HL-60 (cell line): ENCODE measurements around the gene SS18.

ENCODE experiments used
- POLR2AphosphoS5 ChIP-seq: IDR thresholded peaks from 2 replicates; pipeline ENCODE4 v1.6.1; 2012; ENCODE audit warnings: low read depth
- TF ChIP-seq, protein P1 (sequence below): IDR thresholded peaks from one replicate; pipeline ENCODE4 v1.5.1; 2011; ENCODE audit warnings: low read length, control low read depth, inconsistent platforms; ENCODE audit not compliant: insufficient read depth
- TF ChIP-seq, protein P2 (sequence below): IDR thresholded peaks from 2 replicates; pipeline ENCODE4 v1.6.1; 2012; ENCODE audit warnings: low read depth; ENCODE audit not compliant: insufficient replicate concordance

DNA sequence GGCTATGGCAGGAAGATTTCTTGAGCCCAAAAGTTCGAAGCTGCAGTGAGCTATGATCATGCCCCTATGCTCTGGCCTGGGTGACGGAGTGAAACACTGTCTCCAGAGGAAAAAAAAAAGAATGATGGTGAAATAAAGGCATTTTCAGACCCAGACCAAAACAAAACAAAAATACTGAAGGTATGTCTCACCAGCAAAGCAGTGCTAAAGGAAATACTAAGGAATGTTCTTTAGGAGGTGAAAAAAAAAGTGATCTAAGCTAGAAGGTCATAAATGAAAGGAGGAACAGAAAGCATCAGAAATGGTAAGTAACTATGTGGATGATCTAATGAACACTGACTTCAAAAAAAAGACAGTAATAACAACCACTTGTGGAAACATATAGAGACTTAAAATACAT lies 18.7 kb downstream of the SS18 start:
- TF ChIP-seq, protein P1, sequence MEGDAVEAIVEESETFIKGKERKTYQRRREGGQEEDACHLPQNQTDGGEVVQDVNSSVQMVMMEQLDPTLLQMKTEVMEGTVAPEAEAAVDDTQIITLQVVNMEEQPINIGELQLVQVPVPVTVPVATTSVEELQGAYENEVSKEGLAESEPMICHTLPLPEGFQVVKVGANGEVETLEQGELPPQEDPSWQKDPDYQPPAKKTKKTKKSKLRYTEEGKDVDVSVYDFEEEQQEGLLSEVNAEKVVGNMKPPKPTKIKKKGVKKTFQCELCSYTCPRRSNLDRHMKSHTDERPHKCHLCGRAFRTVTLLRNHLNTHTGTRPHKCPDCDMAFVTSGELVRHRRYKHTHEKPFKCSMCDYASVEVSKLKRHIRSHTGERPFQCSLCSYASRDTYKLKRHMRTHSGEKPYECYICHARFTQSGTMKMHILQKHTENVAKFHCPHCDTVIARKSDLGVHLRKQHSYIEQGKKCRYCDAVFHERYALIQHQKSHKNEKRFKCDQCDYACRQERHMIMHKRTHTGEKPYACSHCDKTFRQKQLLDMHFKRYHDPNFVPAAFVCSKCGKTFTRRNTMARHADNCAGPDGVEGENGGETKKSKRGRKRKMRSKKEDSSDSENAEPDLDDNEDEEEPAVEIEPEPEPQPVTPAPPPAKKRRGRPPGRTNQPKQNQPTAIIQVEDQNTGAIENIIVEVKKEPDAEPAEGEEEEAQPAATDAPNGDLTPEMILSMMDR = no peak
- no peak for TF ChIP-seq POLR2AphosphoS5
- TF ChIP-seq, protein P2, sequence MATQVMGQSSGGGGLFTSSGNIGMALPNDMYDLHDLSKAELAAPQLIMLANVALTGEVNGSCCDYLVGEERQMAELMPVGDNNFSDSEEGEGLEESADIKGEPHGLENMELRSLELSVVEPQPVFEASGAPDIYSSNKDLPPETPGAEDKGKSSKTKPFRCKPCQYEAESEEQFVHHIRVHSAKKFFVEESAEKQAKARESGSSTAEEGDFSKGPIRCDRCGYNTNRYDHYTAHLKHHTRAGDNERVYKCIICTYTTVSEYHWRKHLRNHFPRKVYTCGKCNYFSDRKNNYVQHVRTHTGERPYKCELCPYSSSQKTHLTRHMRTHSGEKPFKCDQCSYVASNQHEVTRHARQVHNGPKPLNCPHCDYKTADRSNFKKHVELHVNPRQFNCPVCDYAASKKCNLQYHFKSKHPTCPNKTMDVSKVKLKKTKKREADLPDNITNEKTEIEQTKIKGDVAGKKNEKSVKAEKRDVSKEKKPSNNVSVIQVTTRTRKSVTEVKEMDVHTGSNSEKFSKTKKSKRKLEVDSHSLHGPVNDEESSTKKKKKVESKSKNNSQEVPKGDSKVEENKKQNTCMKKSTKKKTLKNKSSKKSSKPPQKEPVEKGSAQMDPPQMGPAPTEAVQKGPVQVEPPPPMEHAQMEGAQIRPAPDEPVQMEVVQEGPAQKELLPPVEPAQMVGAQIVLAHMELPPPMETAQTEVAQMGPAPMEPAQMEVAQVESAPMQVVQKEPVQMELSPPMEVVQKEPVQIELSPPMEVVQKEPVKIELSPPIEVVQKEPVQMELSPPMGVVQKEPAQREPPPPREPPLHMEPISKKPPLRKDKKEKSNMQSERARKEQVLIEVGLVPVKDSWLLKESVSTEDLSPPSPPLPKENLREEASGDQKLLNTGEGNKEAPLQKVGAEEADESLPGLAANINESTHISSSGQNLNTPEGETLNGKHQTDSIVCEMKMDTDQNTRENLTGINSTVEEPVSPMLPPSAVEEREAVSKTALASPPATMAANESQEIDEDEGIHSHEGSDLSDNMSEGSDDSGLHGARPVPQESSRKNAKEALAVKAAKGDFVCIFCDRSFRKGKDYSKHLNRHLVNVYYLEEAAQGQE = no peak
